Tibial nerve (tissue), 4 donors: ENCODE results near the gene ADAM15. TPM values are rescaled to one million over a fixed set of nuclear protein-coding genes. Genes with fewer than 3 reads are reported as not detected.
A peak's percentile ranks its signal among the peaks of the same experiment; 100 is the strongest.

Experiments used
- DNase-seq, 2 donors: peaks; one replicate each; pipeline ENCODE4 v3.0.0-alpha.2; 2019; ENCODE audit warnings: low spot score in 2 of 2
- H3K27ac ChIP-seq, 4 donors: fragments of 200-600 bp; sonication (generic) in 3 of 4; one replicate each; pipeline ENCODE4 v1.5.1; 2017 to 2019; ENCODE audit warnings: mild to moderate bottlenecking in 1 of 4
- H3K27me3 ChIP-seq, 2 donors: fragments of 200-600 bp; sonication (generic) in 1 of 2; one replicate each; pipeline versions ENCODE4 v1.5.1 to v1.6.0; 2017 to 2019
- H3K36me3 ChIP-seq, 3 donors: fragments of 200-600 bp; sonication (generic); one replicate each; pipeline ENCODE4 v1.5.1; 2018 to 2019
- H3K4me1 ChIP-seq, 4 donors: fragments of 200-600 bp; sonication (generic) in 3 of 4; one replicate each; pipeline ENCODE4 v1.5.1; 2017 to 2019
- H3K4me3 ChIP-seq, 4 donors: fragments of 200-600 bp; sonication (generic) in 3 of 4; one replicate each; pipeline ENCODE4 v1.5.1; 2017 to 2019; ENCODE audit warnings: mild to moderate bottlenecking in 1 of 4, moderate library complexity in 1 of 4
- H3K9me3 ChIP-seq, 4 donors: fragments of 200-600 bp; sonication (generic) in 3 of 4; one replicate each; pipeline ENCODE4 v1.5.1; 2017 to 2019
- EP300 ChIP-seq, 2 donors: sonication (generic); formaldehyde crosslinking; IDR thresholded peaks; one replicate each; pipeline ENCODE4 v1.6.1; 2017; ENCODE audit warnings: antibody characterized with exemption in 2 of 2, mild to moderate bottlenecking in 1 of 2
- POLR2A ChIP-seq, 2 donors: fragments of 450-650 bp; IDR thresholded peaks; one replicate each; pipeline ENCODE4 v1.6.1; 2017; ENCODE audit warnings: antibody characterized with exemption in 2 of 2, mild to moderate bottlenecking in 2 of 2, moderate library complexity in 2 of 2
- WGBS, 2 donors: methylation state at CpG; one replicate each; pipeline ENCODE4 v1.1.5; 2018; 5-methylcytosine and 5-hydroxymethylcytosine counted together
- total RNA-seq, 4 donors: library from RNA; depleted of rRNA; stranded (reverse); fragments of >200 nt; gene quantifications; one replicate each; pipeline ENCODE4 v1.1.0, GENCODE V29; 2016
- TF ChIP-seq, protein P1 (sequence below), 5 experiments: fragments of 200-600 bp in 3 of 5; fragments of 450-650 bp in 2 of 5; sonication (generic) in 3 of 5; IDR thresholded peaks; one replicate each; pipeline ENCODE4 v1.5.1; 2016 to 2019; ENCODE audit warnings: antibody characterized with exemption in 5 of 5, mild to moderate bottlenecking in 3 of 5, moderate library complexity in 2 of 5

Gene ADAM15
- total RNA-seq, 4 donors from 2014 or later = 111 to 202 (median 168) TPM

DNA sequence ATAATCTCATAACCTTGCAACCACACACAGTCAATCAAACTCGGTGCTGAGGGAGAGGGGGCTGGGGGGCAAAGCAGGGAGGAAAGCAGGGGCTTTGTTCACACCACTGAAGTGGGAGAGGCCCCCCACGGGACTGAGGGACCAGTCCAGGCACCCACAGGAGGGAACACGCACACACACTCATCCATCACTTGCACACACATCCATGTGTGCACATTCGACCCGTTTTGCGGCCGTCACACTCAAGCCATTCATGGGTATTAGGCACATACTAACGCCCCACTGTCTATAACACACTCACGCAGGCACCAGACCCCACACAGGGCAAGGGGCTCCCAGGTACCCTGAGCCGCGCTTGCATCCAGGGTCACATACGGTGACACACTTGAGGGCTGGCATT is 41.5 kb downstream of the ADAM15 start:
- no peak for TF ChIP-seq POLR2A (IDR thresholded peaks at IDR 0.05)
- TF ChIP-seq EP300 (IDR thresholded peaks at IDR 0.05) = no peak
- TF ChIP-seq, protein P1, sequence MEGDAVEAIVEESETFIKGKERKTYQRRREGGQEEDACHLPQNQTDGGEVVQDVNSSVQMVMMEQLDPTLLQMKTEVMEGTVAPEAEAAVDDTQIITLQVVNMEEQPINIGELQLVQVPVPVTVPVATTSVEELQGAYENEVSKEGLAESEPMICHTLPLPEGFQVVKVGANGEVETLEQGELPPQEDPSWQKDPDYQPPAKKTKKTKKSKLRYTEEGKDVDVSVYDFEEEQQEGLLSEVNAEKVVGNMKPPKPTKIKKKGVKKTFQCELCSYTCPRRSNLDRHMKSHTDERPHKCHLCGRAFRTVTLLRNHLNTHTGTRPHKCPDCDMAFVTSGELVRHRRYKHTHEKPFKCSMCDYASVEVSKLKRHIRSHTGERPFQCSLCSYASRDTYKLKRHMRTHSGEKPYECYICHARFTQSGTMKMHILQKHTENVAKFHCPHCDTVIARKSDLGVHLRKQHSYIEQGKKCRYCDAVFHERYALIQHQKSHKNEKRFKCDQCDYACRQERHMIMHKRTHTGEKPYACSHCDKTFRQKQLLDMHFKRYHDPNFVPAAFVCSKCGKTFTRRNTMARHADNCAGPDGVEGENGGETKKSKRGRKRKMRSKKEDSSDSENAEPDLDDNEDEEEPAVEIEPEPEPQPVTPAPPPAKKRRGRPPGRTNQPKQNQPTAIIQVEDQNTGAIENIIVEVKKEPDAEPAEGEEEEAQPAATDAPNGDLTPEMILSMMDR (IDR thresholded peaks at IDR 0.05) = no peak
- Histone ChIP-seq H3K36me3 (no peaks in the 10 kb centered on the region), H3K4me3 (no peak overlapping the region), H3K27ac (no peak overlapping the region), H3K4me1 (peaks cover 0 to 28% (median 11%) of the 10 kb centered on the region in 4 donors), H3K9me3 (no peaks in the 10 kb centered on the region), H3K27me3 (no peaks in the 10 kb centered on the region)
- 89 to 95% methylated on average over 12 of the region's 12 CpGs for WGBS, 2 donors
- DNase-seq = no peak

DNA sequence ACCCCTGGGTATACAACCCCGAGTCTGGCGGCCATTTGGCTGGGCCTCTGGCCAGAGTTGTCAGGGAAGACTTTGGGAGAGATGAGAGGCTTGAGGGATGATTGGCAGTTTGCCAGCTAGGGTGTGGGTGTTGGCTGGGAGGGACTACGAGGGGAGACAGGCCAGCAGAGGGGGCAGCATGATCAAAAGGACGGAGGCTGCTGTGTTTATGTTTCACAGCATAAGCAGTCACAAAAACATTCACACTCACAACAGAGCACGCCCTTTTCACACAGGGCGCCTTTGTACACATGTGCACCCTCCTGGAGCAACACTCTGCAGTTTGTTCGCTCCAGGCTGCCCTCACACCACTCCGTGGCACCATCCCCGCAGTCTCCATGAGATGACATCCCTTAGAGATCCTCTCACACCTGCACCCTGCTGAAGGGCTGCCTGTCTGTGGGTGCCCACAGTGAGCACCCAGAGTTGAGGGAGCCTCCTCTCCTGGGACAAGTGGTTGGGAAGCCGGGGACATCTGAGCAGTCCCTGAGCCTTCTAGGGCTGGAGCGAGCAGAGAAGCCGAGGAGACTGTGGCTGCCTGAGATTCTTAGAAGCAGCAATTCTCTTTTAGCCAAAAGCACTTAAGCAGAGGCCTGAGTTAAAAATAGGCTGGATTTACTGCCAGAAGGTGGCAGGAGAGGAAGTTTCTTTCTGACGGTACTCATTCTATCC is 43.0 kb downstream of the ADAM15 start:
- Histone ChIP-seq H3K9me3 (no peaks in the 10 kb centered on the region), H3K4me1 (peaks cover 0 to 28% (median 11%) of the 10 kb centered on the region in 4 donors), H3K27ac (peak overlapping the region in 2 of 4 donors; percentile 66 to 69), H3K36me3 (no peaks in the 10 kb centered on the region), H3K27me3 (no peaks in the 10 kb centered on the region), H3K4me3 (no peak overlapping the region)
- DNase-seq = peak in 1 of 2 donors; percentile 43
- TF ChIP-seq EP300 (IDR thresholded peaks at IDR 0.05) (no peak), POLR2A (IDR thresholded peaks at IDR 0.05) (no peak)
- TF ChIP-seq, protein P1 (IDR thresholded peaks at IDR 0.05) = peak; percentile 15 to 53 (median 33)
- WGBS, 2 donors = 2 to 7% methylated on average over 13 of the region's 13 CpGs

DNA sequence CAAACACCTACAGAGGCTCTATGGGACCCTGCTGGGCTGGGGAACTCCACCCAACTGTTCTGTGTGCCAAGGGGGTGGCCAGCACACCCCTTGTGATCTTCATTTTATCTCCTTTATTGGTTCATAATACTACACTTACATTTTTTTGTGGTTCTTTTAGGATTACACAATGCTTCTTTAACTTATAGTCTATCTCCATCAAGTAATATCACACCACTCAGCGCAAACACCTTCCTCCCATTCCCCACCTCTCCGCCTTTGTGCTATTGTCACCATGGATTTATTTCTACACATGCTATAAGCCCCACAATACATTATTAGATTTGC is 43.5 kb downstream of the ADAM15 start:
- WGBS, 2 donors = 74 to 76% methylated on average over 2 of the region's 2 CpGs
- H3K4me1 ChIP-seq = peaks cover 0 to 28% (median 11%) of the 10 kb centered on the region in 4 donors
- no peak for TF ChIP-seq POLR2A (IDR thresholded peaks at IDR 0.05)
- TF ChIP-seq, protein P1 (IDR thresholded peaks at IDR 0.05) = peak in 1 of 5 experiments; percentile 7
- TF ChIP-seq EP300 (IDR thresholded peaks at IDR 0.05) = no peak
- H3K27ac ChIP-seq = peak overlapping the region in 2 of 4 donors; percentile 66 to 69
- no peaks in the 10 kb centered on the region for H3K27me3 ChIP-seq
- DNase-seq = no peak
- H3K4me3 ChIP-seq = no peak overlapping the region
- no peaks in the 10 kb centered on the region for H3K36me3 ChIP-seq
- no peaks in the 10 kb centered on the region for H3K9me3 ChIP-seq

DNA sequence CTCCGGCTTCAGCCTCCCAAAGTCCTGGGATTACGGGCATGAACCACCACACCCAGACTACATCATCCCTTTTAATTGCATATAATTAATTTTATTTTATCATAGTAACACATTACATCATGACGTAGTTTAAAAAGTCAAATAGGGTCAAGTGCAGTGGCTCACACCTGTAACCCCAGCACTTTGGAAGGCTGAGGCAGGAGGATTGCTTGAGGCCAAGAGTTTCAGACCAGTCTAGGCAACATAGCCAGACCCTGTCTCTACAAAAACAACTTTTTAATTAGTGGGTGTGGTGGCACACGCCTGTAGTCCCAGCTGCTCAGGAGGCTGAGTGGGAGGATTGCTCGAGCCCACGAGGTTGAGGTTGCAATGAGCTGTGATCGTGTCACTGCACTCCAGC is 48.2 kb downstream of the ADAM15 start:
- WGBS, 2 donors = 81 to 83% methylated on average over 7 of the region's 7 CpGs
- TF ChIP-seq EP300 (IDR thresholded peaks at IDR 0.05) (no peak), POLR2A (IDR thresholded peaks at IDR 0.05) (no peak)
- TF ChIP-seq, protein P1 (IDR thresholded peaks at IDR 0.05) = no peak
- Histone ChIP-seq H3K36me3 (no peaks in the 10 kb centered on the region), H3K4me3 (no peak overlapping the region), H3K27ac (no peak overlapping the region), H3K27me3 (no peaks in the 10 kb centered on the region), H3K4me1 (peaks cover 0 to 7% (median 3%) of the 10 kb centered on the region in 4 donors), H3K9me3 (no peaks in the 10 kb centered on the region)
- DNase-seq = no peak

DNA sequence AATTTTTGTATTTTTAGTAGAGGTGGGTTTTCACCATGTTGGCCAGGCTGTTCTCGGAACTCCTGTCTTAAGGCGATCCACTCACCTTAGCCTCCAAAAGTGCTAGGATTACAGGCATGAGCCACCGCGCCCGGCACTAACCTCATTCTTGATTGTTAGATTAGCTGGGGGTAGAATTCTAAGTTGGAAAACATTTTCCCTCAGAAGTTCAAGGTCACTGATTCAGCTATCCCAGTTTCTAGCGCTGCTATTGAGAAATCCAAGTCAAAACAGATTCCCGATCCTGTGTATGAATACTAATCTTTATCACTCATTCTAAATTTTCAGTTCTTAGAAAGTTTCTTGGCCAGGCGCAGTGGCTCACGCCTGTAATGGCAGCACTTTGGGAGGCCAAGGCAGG is 52.2 kb downstream of the ADAM15 start:
- Histone ChIP-seq H3K9me3 (no peaks in the 10 kb centered on the region), H3K4me1 (peaks cover 0 to 12% (median 3%) of the 10 kb centered on the region in 4 donors), H3K36me3 (no peaks in the 10 kb centered on the region), H3K27me3 (no peaks in the 10 kb centered on the region), H3K27ac (no peak overlapping the region), H3K4me3 (no peak overlapping the region)
- TF ChIP-seq POLR2A (IDR thresholded peaks at IDR 0.05) = no peak
- TF ChIP-seq EP300 (IDR thresholded peaks at IDR 0.05) = no peak
- TF ChIP-seq, protein P1 (IDR thresholded peaks at IDR 0.05) = no peak
- DNase-seq = no peak
- WGBS, 2 donors = 81 to 91% methylated on average over 9 of the region's 9 CpGs
